ENCODE data around the gene FRMD7. TPM values are rescaled to one million over a fixed set of nuclear protein-coding genes. Genes with fewer than 3 reads are reported as not detected.

The FRMD7 gene
- total RNA-seq, 1 donor: 1.1 TPM

DNA sequence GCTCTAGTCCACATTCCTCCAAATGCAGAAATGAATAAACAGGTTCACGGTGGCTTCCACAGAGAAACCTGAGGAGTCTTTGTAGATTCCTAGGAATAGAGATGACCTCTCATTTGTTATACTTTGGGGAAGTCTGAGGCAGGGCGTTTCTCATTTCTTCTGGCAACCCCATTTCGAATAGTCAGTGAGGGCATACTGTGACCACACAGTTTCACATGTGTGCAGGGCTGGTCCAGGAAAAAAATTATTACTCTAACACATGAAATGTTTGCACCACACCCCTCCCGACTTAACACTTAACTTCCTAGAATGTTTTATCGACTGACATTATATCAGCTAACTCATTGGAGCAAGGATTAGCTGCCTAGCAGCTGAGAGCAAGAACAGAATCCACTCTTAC is 12.0 kb downstream of the FRMD7 start:
- Histone ChIP-seq H3K36me3 (ENCODE audit: insufficient read depth, low read length) (no peaks in the 10 kb centered on the region), H3K27ac (ENCODE audit: low read depth, low read length) (no peak overlapping the region), H3K79me2 (ENCODE audit: insufficient read depth, low read length) (no peaks in the 10 kb centered on the region), H2AFZ (ENCODE audit: low read length) (no peak overlapping the region), H3K27me3 (ENCODE audit: insufficient read depth, low read length) (peaks cover 14% of the 10 kb centered on the region), H4K20me1 (ENCODE audit: insufficient read depth, low read length) (no peaks in the 10 kb centered on the region), H3K4me1 (ENCODE audit: insufficient read depth, low read length) (no peaks in the 10 kb centered on the region), H3K9me3 (ENCODE audit: low read depth, low read length) (no peaks in the 10 kb centered on the region), H3K4me3 (ENCODE audit: insufficient read depth, low read length) (no peak overlapping the region), H3K4me2 (ENCODE audit: insufficient read depth, low read length) (no peak overlapping the region)
- TF ChIP-seq, protein P1, sequence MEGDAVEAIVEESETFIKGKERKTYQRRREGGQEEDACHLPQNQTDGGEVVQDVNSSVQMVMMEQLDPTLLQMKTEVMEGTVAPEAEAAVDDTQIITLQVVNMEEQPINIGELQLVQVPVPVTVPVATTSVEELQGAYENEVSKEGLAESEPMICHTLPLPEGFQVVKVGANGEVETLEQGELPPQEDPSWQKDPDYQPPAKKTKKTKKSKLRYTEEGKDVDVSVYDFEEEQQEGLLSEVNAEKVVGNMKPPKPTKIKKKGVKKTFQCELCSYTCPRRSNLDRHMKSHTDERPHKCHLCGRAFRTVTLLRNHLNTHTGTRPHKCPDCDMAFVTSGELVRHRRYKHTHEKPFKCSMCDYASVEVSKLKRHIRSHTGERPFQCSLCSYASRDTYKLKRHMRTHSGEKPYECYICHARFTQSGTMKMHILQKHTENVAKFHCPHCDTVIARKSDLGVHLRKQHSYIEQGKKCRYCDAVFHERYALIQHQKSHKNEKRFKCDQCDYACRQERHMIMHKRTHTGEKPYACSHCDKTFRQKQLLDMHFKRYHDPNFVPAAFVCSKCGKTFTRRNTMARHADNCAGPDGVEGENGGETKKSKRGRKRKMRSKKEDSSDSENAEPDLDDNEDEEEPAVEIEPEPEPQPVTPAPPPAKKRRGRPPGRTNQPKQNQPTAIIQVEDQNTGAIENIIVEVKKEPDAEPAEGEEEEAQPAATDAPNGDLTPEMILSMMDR (IDR thresholded peaks at IDR 0.05; ENCODE audit: extremely low read depth, low read depth, low read length): no peak
- DNase-seq (ENCODE audit: insufficient read length, low spot score, missing footprints): no peak

DNA sequence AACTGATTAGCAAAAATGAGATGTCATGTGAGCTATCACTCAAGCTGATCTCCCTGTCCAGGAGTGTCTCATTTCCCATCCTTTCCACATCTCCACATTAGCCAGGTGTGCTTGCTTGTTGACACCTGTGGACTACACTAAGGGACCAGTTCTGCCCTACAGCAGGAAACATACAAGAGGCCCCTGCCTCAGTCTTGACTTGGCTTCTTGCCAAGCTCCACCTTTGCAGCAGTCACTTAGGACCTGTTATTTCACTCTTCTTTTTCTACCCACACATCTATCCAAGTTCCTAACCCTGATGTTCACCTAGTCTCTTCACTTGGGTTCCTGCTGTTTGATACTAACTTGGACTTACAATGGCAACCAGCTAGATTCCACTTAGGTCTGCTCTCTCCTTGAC is 13.2 kb downstream of the FRMD7 start:
- no peak overlapping the region for H3K4me2 ChIP-seq (ENCODE audit: insufficient read depth, low read length)
- no peak overlapping the region for H2AFZ ChIP-seq (ENCODE audit: low read length)
- no peaks in the 10 kb centered on the region for H3K9me3 ChIP-seq (ENCODE audit: low read depth, low read length)
- DNase-seq (ENCODE audit: insufficient read length, low spot score, missing footprints): no peak
- TF ChIP-seq, protein P1 (IDR thresholded peaks at IDR 0.05; ENCODE audit: extremely low read depth, low read depth, low read length): no peak
- peaks cover 16% of the 10 kb centered on the region for H3K27me3 ChIP-seq (ENCODE audit: insufficient read depth, low read length)
- H3K4me1 ChIP-seq (ENCODE audit: insufficient read depth, low read length): no peaks in the 10 kb centered on the region
- H4K20me1 ChIP-seq (ENCODE audit: insufficient read depth, low read length): no peaks in the 10 kb centered on the region
- H3K36me3 ChIP-seq (ENCODE audit: insufficient read depth, low read length): no peaks in the 10 kb centered on the region
- no peaks in the 10 kb centered on the region for H3K79me2 ChIP-seq (ENCODE audit: insufficient read depth, low read length)
- no peak overlapping the region for H3K27ac ChIP-seq (ENCODE audit: low read depth, low read length)
- no peak overlapping the region for H3K4me3 ChIP-seq (ENCODE audit: insufficient read depth, low read length)

DNA sequence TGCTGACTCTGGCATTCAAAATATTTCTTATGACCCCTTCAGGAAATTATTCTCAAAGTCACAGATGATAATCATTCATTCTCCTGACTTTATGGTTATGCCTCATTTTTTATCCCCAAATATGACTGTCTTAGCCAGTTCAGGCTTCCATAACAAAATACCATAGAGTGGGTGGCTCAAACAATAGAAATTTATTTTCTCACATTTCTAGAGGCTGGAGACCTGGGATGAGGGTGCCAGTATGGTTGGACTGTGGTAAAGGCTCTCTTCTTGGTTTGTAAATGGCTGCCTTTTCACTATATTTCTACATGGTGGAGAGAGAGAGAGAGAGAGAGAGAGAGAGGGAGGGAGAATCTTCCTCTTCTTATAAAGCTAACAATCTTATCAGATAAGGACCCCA is 20.5 kb downstream of the FRMD7 start:
- Histone ChIP-seq H3K27ac (ENCODE audit: low read depth, low read length) (no peak overlapping the region), H3K36me3 (ENCODE audit: insufficient read depth, low read length) (no peaks in the 10 kb centered on the region), H4K20me1 (ENCODE audit: insufficient read depth, low read length) (no peaks in the 10 kb centered on the region), H3K4me1 (ENCODE audit: insufficient read depth, low read length) (no peaks in the 10 kb centered on the region), H3K4me3 (ENCODE audit: insufficient read depth, low read length) (no peak overlapping the region), H2AFZ (ENCODE audit: low read length) (no peak overlapping the region), H3K9me3 (ENCODE audit: low read depth, low read length) (no peaks in the 10 kb centered on the region), H3K79me2 (ENCODE audit: insufficient read depth, low read length) (no peaks in the 10 kb centered on the region), H3K27me3 (ENCODE audit: insufficient read depth, low read length) (peaks cover 7% of the 10 kb centered on the region), H3K4me2 (ENCODE audit: insufficient read depth, low read length) (no peak overlapping the region)
- DNase-seq (ENCODE audit: insufficient read length, low spot score, missing footprints): no peak
- TF ChIP-seq, protein P1 (IDR thresholded peaks at IDR 0.05; ENCODE audit: extremely low read depth, low read depth, low read length): no peak

DNA sequence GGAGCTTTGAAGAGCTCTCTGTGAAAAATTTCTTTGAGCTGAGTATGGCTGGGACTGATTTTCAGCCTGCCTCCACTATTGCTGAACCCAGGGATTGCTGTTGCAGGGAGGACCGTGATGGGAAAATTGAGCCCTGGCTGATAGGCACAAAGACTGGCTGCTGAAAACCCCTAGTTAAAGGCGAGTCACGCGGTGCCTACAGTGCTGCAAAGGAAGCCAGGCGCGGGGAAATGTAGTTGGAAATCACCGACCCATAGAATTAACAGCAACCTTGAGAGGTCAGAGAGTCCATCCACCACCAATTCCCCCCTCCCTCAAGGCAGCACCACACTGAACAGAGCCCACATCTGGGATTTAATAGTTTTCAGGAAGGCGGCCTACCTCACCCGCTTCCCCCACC is 26.0 kb downstream of the FRMD7 start:
- TF ChIP-seq, protein P1 (IDR thresholded peaks at IDR 0.05; ENCODE audit: extremely low read depth, low read depth, low read length): no peak
- H3K4me2 ChIP-seq (ENCODE audit: insufficient read depth, low read length): no peak overlapping the region
- H4K20me1 ChIP-seq (ENCODE audit: insufficient read depth, low read length): no peaks in the 10 kb centered on the region
- H3K79me2 ChIP-seq (ENCODE audit: insufficient read depth, low read length): no peaks in the 10 kb centered on the region
- H3K27me3 ChIP-seq (ENCODE audit: insufficient read depth, low read length): peaks cover 14% of the 10 kb centered on the region
- no peaks in the 10 kb centered on the region for H3K36me3 ChIP-seq (ENCODE audit: insufficient read depth, low read length)
- no peaks in the 10 kb centered on the region for H3K9me3 ChIP-seq (ENCODE audit: low read depth, low read length)
- H3K4me3 ChIP-seq (ENCODE audit: insufficient read depth, low read length): no peak overlapping the region
- no peak overlapping the region for H2AFZ ChIP-seq (ENCODE audit: low read length)
- H3K4me1 ChIP-seq (ENCODE audit: insufficient read depth, low read length): no peaks in the 10 kb centered on the region
- no peak overlapping the region for H3K27ac ChIP-seq (ENCODE audit: low read depth, low read length)
- no peak for DNase-seq (ENCODE audit: insufficient read length, low spot score, missing footprints)

All from osteoblast (primary cell).